GM21447 (cell line): ENCODE data around the gene NBDY.

Experiments
- ATAC-seq: cut with Tn5 transposase; IDR thresholded peaks from one replicate; pipeline ENCODE4 v1.9.1; 2021; ENCODE audit not compliant: unreplicated experiment

Gene NBDY

DNA sequence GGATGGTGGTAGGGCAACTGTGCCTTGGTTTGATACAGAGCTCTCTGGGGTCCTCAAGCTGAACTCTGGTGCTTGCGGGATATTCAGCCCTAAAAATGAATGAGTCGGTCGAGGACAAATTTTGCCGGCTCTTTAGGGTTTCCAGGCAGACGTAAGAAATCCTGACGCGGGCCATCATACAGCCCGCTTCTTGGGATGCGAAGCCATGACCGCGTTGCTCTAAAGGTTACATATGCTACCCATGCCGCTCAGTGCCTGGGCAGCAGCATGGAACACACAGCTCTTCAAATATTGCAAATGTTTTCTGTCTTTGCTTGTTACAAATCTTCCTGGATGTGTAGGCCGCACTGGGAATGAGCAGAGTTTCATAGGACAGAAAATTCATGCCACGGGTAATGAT, 55.6 kb downstream of the NBDY start:
- no peak for ATAC-seq

DNA sequence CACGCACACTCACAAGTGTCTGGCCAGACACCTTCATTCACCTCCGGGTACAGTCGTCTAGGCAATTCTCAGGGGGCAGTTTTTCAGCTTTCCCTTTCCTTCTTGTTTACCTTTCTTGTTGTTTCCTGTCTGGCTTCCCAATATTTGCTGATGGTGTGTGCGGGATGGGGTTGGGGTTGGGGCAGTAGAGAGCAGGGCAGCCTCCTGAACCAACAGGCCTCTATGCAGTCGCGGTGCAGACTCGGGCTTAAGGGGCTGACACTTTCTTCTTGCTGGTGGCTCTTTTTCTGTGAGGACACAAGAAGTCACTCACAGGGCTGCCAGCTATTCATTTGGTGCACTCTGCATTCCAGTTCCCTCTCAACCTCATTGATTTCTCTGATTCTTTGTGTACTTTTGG, 56.4 kb downstream of the NBDY start:
- ATAC-seq: no peak

DNA sequence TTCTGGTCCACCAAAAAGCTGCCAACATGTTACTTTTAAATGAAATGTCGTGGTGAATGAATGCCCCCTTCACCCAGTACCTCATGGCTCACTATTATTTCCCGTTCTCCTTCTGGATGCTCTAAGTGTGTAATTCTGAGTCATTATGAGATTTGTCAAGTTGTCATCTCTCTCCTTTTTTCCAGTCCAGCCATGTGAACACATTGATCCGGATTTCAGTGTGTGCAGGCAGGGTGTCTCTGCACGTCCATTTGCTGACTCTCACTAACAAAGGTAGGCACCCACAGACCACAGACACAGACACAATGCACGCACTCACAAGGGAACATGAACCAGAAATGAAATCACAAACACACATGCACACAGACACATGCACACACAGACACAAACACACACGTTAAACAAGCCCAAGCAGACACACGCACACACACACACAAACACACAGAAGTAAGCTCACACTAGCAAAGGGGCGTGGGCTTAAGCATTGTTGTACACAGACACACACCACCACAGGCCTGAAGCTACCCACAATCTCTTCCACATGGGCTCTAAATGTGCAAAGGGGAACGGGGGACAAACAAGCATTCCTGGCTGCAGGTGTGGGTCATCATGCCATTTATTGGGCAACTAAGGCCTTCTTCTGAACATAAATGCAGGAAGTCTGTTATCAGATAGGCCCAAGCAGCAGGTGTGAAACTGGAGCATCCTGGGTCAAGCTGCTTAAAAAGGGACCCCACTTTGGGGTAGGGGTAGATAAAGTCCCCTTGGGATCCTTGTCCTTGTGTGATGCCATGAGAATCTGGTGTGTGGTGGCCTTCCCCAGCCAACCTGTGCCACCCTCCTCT, 58.1 kb downstream of the NBDY start:
- ATAC-seq: no peak

DNA sequence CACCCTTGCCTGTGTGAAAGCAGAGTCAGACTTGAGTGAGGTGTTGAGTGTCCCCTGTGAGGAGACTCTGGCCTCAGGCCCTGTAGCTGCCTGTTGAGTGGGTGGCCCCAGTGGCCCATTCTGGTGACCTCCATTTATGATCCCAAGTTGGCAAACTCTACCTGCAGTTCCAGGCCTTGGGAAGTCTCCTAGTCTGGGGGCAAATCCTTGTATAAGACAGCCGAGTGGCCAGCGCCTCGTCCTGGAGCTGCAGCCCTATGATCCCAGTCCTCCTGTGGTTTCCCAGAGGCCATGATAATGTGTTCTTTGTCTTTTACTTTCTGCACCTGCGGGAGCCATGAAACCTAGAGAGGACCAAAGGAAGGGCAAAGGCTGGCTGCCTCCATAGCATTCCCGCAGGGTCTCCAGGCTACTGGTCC, 58.7 kb downstream of the NBDY start:
- no peak for ATAC-seq

DNA sequence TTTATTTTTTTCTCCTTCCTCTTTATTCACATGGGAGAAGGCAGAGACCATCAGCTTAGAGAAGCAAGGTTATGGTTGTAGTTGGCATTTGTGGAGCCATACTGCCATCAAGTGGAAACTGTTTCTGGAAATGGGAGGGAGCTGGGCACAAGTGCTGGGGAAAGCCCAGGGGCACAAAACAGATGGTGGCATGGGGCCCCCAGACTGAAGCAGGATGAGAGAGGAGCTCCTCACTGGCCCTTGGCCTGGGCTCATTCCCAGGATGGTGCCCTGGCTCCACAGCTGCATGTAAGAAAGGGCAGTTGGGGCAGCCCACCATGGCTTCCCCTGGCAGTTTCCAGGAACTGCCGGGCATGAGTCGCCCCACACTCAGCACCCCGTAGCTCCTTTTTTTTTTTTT, 59.2 kb downstream of the NBDY start:
- ATAC-seq: no peak

DNA sequence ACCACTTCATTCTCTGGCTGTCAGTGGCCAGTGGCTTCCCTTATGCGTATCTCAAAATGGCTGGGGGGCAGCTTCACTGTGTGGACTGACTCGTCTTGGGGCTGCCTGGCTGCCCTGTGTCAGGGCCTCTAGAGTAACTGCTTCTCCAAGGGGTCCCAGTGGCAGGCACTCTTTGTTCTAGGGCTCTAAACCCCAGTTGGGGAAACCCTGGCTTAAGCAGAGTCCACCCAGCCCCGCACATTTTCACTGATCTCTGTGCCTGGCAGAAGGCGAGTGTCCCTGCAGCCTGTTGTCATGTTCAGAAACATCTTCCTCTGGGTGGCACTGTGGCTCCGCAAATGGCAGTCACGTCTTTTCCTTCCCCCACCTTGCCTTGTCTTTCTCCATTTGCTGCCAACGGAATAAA, 59.7 kb downstream of the NBDY start:
- no peak for ATAC-seq

DNA sequence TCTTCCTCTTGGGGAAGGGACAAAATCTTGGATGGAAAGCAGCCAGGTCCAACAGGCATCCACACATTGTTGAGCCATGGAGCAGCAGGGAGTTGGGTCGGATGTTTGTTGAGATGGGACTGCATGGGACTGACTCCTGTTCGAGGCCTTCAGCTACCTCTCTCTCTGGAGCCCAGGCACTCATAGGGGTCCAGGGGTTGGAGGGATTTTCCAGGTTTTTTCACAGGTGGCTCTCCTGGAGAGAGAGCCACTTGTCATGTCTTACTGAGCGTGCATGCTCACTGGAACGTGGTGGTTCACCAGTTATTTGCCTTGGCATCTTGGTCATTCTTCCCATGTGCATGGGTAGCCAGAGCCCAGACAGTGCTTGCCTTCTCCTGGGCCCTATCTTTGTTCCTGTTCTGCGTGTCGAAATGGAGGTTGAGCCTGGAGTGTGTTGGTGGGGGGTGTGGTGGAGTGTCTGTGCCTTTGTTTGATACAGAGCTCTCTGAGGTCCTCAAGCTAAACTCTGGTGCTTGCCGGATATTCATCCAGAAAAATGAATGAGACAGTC, 60.6 kb downstream of the NBDY start:
- ATAC-seq: no peak

DNA sequence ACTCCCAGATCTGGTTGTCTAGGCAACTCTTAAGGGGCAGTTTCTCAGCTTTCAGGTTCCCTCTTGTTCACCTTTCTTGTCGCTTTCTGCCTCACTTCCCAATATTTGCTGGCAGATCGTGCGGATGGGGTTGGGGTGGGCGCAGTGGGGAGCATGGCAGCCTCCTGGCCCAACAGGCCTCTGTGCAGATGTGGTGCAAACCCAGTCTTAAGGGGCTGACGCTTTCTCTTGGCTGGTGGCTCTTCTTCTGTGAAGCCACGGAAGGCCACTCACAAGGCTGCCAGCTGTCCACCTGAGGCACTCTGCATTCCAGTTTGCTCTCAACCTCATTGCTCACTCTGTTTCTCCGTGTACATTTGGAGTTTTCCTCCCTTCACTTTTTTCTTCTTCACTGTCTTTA, 61.7 kb downstream of the NBDY start:
- ATAC-seq: no peak

DNA sequence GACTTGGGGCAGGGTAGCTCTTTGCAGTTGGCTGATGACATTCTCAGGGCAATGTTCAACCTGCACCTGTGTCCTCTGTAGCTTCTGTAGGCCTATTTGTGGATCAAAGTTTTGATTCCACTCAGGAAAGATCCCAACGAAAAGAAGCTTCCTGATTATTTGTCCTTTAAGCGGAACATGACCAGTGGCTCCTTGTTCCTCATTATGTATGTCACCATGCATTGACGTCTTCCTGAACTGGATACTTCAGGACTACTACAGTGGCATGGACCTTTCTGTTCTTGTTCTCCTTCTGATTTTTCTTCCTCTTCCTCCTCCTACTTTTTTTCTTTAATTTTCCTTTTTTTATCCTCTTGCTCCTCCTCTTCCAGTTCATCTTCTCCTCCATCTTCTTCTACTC, 62.4 kb downstream of the NBDY start:
- ATAC-seq: no peak

DNA sequence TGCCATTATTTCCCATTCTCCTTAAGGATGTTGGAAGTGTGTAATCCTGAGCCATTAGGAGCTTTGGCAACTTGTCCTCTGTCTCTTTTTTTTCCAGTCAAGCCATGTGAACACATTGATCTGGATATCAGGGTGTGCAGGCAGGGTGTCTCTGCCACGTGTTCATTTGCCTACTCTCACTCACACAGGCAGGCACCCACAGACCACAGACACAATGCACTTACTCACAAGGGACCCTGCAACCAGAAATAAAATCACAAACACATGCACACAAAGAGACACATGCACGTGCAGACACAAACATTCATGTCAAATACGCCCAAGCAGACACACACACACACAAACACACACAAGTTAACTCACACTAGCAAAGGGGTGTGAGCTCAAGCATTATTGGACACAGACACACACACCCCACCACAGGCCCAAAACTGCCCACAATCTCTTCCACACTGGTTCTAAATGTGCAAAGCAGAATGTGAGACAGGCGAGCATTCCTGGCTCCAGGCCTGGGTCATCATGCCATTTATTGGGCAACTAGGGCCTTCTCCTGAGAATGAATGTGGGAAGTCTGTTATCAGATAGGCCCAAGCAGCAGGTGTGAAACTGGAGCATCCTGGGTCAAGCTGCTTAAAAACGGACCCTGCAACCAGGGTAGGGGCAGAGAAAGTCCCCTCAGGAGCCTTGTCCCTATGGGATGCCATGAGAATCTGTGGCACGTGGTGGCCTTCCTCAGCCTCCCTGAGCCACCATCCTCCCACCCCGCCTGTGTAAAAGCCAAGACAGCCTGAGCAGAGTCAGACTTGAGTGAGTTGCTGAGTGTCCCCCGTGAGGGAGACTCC, 63.4 kb downstream of the NBDY start:
- ATAC-seq: no peak

DNA sequence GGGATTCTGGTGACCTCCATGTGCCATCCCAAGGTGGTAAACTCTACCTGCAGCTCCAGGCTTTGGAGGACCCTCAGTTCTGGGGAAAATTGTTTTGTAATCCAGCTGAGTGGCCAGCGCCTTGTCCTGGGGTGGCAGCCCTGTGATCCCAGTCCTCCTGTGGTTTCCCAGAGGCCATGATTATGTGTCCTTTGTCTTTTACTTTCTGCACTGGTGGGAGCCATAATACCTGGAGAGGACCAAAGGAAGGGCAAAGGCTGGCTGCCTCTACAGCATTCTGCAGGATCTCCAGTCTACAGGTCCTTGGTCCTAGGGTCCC, 64.0 kb downstream of the NBDY start:
- ATAC-seq: no peak

DNA sequence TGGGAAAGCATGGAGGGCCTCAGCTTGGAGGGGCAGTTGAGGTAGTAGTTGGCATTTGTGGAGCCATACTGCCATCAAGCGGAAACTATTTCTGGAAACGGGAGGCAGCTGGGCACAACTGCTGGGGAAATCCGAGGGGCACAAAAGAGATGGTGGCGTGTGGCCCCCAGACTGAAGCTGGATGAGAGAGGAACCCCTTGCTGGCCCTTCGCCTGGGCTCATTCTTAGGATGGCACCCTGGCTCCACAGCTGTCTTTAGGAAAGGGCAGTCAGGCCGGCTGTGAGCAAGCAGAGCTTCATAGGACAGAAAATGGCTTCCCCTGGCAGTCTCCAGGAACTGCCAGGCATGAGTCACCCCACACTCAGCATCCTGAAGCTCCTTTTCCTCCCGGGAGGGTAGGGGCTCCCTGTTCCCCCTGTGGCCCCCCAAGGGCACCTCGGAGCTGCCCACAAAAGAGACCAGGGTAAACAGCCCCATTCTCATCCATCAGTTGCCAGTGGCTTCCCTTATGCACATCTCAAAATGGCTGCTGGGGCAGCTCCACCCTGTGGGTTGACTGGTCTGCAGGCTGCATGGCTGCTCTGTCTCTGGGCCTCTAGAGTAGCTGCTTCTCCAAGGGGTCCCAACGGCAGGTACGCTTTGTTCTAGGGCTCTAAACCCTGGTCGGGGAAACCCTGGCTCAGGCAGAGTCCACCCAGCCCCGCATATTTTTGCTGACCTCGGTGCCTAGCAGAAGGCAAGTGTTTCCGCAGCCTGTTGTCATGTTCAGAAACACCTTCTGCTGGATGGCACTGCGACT, 64.7 kb downstream of the NBDY start:
- no peak for ATAC-seq

DNA sequence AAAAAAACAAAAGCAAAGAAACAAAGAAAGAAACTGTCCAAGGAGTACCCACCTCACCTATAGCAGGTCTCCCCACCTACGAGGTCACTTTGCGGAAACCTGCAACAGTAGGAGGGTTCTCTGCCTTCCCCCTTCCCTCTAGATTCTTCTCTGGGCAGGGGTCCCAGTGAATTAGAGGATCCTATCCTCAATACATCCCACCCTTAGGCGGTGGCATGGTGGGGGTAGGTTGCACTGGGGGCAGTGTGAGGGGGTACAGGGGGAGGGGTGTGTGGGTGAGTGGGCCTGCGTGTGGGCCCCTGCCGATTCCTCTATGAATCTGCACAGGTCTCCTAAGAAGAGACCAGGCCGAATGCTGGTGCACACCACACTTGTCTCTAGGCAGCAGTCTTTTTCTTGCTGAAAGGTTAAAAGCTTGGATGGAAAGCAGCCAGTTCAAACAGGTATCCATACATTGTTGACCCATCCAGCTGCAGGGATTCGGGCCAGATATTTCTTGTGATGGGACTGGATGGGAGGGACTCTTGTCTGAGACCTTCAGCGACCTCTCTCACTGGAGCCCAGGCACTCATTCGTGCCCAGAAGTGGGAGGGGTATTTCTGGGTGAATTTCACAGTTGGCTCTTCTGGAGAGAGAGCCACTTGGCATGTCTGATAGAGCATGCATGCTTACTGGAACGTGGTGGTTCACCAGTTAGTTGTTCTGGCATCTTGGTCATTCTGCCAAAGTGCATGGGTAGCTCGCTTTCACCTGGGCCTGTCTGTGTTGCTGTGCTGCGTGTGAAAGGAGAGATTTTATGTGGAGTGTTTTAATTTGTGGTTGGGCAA, 65.6 kb downstream of the NBDY start:
- no peak for ATAC-seq

DNA sequence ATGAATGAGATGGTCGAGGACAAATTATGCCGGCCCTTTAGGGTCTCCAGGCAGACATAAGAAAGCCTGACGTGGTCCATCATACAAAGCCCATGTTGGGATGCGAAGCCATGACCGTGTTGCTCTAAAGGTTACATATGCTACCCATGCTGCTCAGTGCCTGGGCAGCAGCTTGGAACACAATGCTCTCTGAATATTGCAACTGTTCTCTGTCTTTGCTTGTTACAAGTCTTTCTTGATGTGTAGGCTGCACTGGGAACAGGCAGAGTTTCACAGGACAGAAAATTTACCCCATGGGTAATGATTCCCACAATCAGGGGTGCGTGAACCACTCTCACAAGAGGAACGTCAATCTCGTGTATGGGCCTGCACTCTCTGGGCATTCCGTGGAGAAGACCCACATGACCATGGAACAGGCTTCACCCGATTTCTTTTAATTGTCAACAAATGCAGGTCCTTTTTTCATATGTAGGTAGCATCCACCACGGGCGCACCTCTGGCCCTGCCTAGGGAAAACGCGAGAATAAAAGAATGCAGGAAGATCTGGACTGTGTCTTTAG, 66.3 kb downstream of the NBDY start:
- no peak for ATAC-seq

DNA sequence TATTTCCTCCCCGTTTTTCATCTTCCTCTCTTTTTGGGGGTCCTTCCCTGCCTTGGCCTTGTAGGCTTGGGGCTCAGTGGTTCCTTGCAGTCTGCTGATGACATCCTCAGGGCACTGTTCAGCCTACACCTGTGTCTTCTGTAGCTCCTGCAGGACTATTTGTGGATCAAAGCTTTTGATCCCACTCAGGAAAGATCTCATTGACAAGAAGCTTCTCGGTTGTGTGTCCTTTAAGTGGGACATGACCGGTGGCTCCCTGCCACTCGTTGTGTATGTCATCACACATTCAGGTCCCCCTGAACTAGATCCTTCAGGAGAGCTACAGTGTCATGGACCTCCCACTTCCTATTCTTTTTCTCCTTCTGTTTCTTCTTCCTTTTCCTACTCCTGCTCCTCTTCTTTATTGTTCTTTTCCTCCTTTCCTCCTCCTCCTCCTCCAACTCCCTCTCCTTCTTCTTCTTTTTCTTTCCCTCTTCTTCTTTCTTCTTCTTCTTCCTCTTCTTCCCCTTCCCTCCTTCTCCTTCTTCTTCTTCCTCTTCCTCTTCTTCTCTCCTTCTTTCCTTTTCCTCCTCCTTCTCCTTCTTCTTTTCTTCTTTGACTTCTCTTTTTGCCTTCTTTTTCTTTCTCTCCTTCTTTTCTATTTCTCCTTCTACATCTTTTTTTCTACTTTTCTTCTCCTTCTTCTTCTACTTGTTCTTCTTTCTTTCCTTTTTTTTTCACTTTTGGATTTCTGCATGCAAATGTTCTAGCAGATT, 67.8 kb downstream of the NBDY start:
- ATAC-seq: no peak

DNA sequence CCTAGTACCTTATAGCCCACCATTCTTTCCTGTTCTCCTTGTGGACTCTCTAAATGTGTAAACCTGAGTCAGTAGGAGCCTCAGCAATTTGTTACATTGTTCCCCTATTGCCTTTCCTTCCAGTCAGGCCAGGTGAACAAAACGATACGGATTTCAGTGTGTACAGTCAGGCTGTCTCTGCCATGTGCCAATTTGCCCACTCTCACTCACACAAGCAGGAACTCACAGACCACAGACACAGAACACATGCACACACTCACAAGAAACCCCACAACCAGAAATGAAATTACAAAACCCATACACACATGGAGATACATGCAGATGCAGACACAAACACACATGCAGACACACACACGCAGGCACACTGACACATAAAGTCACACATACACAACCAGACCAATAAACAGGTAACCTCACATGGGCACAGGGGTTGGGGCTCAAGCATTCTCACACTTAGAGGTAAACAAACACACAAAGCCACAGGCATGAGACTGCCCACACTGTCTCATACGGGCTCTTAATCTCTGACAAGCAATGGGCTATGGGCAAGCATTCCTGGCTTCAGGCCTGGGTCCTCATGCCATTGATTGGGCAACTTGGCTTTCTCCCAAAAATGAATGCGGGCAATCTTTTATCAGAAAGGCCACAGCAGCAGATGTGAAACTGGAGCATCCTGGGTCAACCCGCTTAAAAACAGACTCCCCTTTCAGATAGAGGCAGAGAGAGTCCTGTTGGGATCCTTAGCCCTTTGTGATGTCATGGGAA, 68.7 kb downstream of the NBDY start:
- no peak for ATAC-seq

DNA sequence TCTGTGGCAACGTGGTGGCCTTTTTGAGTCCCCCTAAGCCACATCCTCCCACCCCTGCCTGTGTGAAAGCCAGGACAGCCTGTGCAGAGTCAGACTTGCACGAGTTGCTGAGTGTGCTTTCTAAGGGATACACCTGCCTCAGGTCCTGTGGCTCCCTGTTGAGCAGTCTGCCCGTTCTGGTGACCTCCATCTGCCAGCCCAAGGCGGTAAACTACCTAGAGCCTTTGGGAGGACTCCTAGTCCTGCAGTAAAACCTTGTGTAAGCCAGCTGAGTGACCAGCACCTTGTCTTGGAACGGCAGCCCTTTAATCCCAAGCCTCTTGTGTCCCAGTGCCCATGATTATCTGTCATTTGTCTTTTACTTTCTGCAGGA, 69.3 kb downstream of the NBDY start:
- ATAC-seq: no peak

DNA sequence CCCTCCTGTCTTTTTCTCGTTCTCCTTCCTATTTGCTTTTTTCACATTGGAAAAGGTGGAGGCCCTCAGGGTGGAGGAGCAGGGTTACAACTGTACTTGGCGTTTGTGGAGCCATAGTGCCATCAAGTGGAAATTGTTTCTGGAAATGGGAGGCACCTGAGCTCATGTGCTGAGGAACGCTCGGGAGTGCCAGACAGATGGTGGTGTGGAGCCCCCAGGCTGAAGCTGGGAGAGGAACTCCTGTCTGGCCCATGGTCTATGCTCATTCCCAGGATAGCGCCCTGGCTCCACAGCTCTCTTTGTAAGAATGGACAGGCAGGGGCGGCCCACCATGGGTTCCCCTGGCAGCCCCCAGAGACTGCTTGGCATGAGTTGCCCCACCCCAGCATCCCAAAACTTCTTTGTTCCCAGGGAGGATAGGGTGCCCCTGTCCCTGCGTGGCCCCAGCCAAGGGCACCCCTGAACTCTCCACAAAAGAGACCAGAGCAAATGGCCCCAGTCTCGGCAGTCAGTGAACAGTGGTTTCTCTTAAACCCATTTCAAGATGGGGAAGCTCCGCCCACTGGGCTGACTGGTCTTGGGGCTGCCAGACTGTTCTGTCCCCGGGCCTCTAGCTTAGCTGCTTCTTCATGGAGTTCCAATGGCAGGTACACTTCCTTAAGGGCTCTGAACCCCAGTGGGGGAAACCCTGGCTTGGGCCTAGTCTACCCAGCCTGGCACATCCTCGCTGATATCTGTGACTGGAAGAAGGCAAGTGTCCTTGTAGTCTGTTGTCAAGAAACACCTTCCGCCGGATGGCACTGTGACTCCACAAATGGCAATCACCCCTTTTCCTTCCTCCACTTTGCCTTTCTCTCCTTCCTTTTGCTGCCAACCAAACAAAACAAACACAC, 70.1 kb downstream of the NBDY start:
- no peak for ATAC-seq
